NB4 (cell line): ENCODE measurements around the gene C4BPB.

Experiments
- CTCF ChIP-seq: IDR thresholded peaks from one replicate; pipeline ENCODE4 v1.5.1; 2012; ENCODE audit warnings: low read depth, low read length
- MAX ChIP-seq: IDR thresholded peaks from 2 replicates; pipeline ENCODE4 v1.6.1; 2011; ENCODE audit warnings: low read depth, low read length
- MYC ChIP-seq: IDR thresholded peaks from 2 replicates; pipeline ENCODE4 v1.6.1; 2011; ENCODE audit warnings: low read depth, low read length
- POLR2A ChIP-seq: IDR thresholded peaks from 2 replicates; pipeline ENCODE4 v1.6.1; 2011; ENCODE audit warnings: mild to moderate bottlenecking; ENCODE audit not compliant: insufficient read length; ENCODE audit errors: extremely low read depth

GRCh38 chr1:207102659-207103058 lies 14.0 kb downstream of the C4BPB start:
- no peak for TF ChIP-seq POLR2A
- no peak for TF ChIP-seq MAX
- no peak for TF ChIP-seq CTCF
- no peak for TF ChIP-seq MYC
